Right ventricle myocardium superior (tissue), 1 donor: ENCODE data around the gene SLC17A9. TPM values are rescaled to one million over a fixed set of nuclear protein-coding genes. Genes with fewer than 3 reads are reported as not detected.
"Not testable (repeated sequence)": the region's sequence is repeated elsewhere in the genome, so short reads cannot be mapped to it uniquely, and the experiment has no call there.

Source experiments
- ATAC-seq: fragments of 200-7000 bp; cut with Tn5 transposase; one replicate; pipeline ENCODE4 v1.9.1; 2020; ENCODE audit warnings: mild to moderate bottlenecking; ENCODE audit not compliant: poor library complexity
- DNase-seq: peaks from one replicate; pipeline ENCODE4 v3.0.0-alpha.2; 2020
- intact Hi-C: fragments of 100-400 bp; cut with DNase I; formaldehyde crosslinking; loops from one replicate; pipeline ENCODE4 v1.11.2; 2022
- total RNA-seq: library from RNA; stranded (reverse); fragmentation: NEBNext Ultra II Directional; extraction: Animal tissue kit (Norgen Biotek cat#: 25700); gene quantifications from one replicate; pipeline ENCODE4 v1.2.1, GENCODE V29; 2021
- donor health status: DM: no; HTN: yes; CAD: no; lungs with severe emphysema.

Gene SLC17A9
- total RNA-seq, 1 donor from 2014 or later = 0.73 TPM

- DNase-seq (no peak), ATAC-seq (no peak)
- intact Hi-C loops = no loop called here
Measured at GRCh38 chr20:62918147-62918546, 34.4 kb upstream of the SLC17A9 start.

GRCh38 chr20:62918831-62919230, 33.7 kb upstream of the SLC17A9 start:
- intact Hi-C loops = no loop called here

GRCh38 chr20:62920039-62920645, 32.4 kb upstream of the SLC17A9 start:
- ATAC-seq (no peak), DNase-seq (no peak)
- intact Hi-C loops = no loop called here

More at GRCh38 chr20:62918831-62919230, 33.7 kb upstream of the SLC17A9 start:
- DNase-seq (no peak), ATAC-seq (no peak)

- DNase-seq = no peak
- peak; percentile 42 for ATAC-seq
- intact Hi-C loops = no loop called here
Measured at GRCh38 chr20:62921119-62921687, 31.3 kb upstream of the SLC17A9 start.

- no peak for ATAC-seq
- no peak for DNase-seq
- intact Hi-C loops = no loop called here
Measured at GRCh38 chr20:62922451-62922921, 30.0 kb upstream of the SLC17A9 start.

GRCh38 chr20:62923059-62923668, 29.3 kb upstream of the SLC17A9 start:
- ATAC-seq, intact Hi-C loops, DNase-seq: not testable (repeated sequence)

GRCh38 chr20:62923669-62924441, 28.7 kb upstream of the SLC17A9 start:
- ATAC-seq = no peak
- DNase-seq = no peak
- intact Hi-C loops = no loop called here

- DNase-seq = no peak
- intact Hi-C loops = no loop called here
- ATAC-seq = no peak
Measured at GRCh38 chr20:62924442-62925075, 27.9 kb upstream of the SLC17A9 start.

GRCh38 chr20:62925076-62925419, 27.5 kb upstream of the SLC17A9 start:
- intact Hi-C loops = no loop called here
- ATAC-seq (no peak), DNase-seq (no peak)

- intact Hi-C loops = no loop called here
- no peak for ATAC-seq
- DNase-seq = peak; percentile 60
Measured at GRCh38 chr20:62925420-62926228, 26.9 kb upstream of the SLC17A9 start.

- ATAC-seq (peak; percentile 92), DNase-seq (peak; percentile 93)
- intact Hi-C loops = no loop called here
Measured at GRCh38 chr20:62926229-62927127, 26.0 kb upstream of the SLC17A9 start, which contains the start of gene DIDO1. Gene DIDO1 (minus strand): TSS chr20:62926505.

- DNase-seq (no peak), ATAC-seq (no peak)
- intact Hi-C loops = no loop called here
Measured at GRCh38 chr20:62927128-62927705, 25.3 kb upstream of the SLC17A9 start.

- DNase-seq (no peak), ATAC-seq (no peak)
- intact Hi-C loops = no loop called here
Measured at GRCh38 chr20:62928246-62928939, 24.1 kb upstream of the SLC17A9 start.

GRCh38 chr20:62929051-62929538, 23.4 kb upstream of the SLC17A9 start:
- DNase-seq (peak; percentile 81), ATAC-seq (peak; percentile 64)
- intact Hi-C loops = no loop called here

- intact Hi-C loops = no loop called here
- no peak for ATAC-seq
- no peak for DNase-seq
Measured at GRCh38 chr20:62931464-62931863, 21.0 kb upstream of the SLC17A9 start.

- DNase-seq = no peak
- intact Hi-C loops = no loop called here
- no peak for ATAC-seq
Measured at GRCh38 chr20:62933966-62934365, 18.5 kb upstream of the SLC17A9 start.
